ENCODE measurements around the gene VPS72. TPM values are rescaled to one million over a fixed set of nuclear protein-coding genes. Genes with fewer than 3 reads are reported as not detected.

Gene VPS72, protein sequence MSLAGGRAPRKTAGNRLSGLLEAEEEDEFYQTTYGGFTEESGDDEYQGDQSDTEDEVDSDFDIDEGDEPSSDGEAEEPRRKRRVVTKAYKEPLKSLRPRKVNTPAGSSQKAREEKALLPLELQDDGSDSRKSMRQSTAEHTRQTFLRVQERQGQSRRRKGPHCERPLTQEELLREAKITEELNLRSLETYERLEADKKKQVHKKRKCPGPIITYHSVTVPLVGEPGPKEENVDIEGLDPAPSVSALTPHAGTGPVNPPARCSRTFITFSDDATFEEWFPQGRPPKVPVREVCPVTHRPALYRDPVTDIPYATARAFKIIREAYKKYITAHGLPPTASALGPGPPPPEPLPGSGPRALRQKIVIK
- total RNA-seq, result 10 to 100 TPM; 12.7 to 17.2 TPM
- 36.8 TPM for polyA plus RNA-seq (2013, experiment 1 of 2)
- 41.3 TPM for polyA plus RNA-seq (2013, experiment 2 of 2)
- total RNA-seq, result 14.2 to 66.4 (median 37.7) reads per million in 172 experiments

DNA sequence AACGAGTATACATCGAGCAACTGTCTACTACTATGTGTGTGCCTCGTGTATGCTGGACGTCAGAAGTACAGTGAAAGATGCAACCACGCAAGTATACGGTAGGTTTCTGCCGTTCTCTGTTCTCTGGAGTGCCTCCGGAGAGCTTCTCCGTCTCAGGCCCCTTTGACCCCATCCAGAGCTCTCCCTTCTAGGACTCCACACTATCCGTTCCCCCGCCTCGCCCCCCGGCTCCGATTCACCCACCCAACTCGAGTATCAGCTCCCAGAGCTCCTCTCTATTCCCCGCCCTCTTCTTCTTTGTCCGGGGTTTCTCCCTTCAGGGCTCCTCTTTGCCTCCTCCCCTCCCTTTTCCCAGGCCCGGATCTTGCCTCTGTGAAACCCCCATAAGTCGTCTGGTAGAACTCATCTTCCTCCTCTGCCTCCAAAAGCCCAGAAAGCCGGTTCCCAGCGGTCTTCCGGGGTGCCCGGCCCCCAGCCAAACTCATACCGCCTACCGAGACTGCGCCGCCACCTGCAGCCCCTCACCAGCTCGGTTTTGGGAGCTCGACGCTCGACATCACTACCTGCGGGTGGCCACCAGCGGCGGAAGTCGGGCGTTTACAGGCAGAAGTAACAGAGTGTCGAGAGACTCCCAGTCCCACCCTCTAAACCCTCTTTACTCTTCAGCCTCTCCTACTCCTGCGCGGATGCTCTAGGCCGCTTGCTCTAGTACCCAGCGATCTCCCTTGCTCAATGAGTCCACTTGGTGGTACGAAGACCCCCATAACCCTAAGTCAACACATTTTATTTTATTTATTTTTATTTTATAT lies at the start of gene VPS72:
Gene VPS72 (minus strand): TSS at position 561 of the 809 bp plus-strand sequence. CDS start 76 bp downstream, at position 485.
- H3K36me3 ChIP-seq (ENCODE audit: insufficient read depth, low read length), result peaks cover 15% of the 10 kb centered on the region
- no peaks in the 10 kb centered on the region for H3K27me3 ChIP-seq (ENCODE audit: control insufficient read depth in 1 of 2, insufficient read depth in 2 of 2, low read length in 2 of 2)
- H3K27ac ChIP-seq (ENCODE audit: low read depth in 1 of 2, low read length in 2 of 2), result peak within 1 kb of the TSS; percentile 58 to 73
- ATAC-seq (ENCODE audit: poor library complexity) (peak; percentile 90), DNase-seq (peak; percentile 70 to 93 (median 81))
- no peaks in the 10 kb centered on the region for H3K9me3 Mint-ChIP-seq
- H3K9me3 ChIP-seq (ENCODE audit: control insufficient read depth in 1 of 2, insufficient read depth in 1 of 2, low read length in 2 of 2), result no peaks in the 10 kb centered on the region
- no peaks in the 10 kb centered on the region for H3K27me3 Mint-ChIP-seq
- TF ChIP-seq, protein P1, sequence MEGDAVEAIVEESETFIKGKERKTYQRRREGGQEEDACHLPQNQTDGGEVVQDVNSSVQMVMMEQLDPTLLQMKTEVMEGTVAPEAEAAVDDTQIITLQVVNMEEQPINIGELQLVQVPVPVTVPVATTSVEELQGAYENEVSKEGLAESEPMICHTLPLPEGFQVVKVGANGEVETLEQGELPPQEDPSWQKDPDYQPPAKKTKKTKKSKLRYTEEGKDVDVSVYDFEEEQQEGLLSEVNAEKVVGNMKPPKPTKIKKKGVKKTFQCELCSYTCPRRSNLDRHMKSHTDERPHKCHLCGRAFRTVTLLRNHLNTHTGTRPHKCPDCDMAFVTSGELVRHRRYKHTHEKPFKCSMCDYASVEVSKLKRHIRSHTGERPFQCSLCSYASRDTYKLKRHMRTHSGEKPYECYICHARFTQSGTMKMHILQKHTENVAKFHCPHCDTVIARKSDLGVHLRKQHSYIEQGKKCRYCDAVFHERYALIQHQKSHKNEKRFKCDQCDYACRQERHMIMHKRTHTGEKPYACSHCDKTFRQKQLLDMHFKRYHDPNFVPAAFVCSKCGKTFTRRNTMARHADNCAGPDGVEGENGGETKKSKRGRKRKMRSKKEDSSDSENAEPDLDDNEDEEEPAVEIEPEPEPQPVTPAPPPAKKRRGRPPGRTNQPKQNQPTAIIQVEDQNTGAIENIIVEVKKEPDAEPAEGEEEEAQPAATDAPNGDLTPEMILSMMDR (IDR thresholded peaks at IDR 0.05), result no peak
- peak within 1 kb of the TSS; percentile 90 for H3K27ac Mint-ChIP-seq
- H3K4me3 Mint-ChIP-seq, result peak within 1 kb of the TSS; percentile 97
- peaks cover 42% of the 10 kb centered on the region for H3K4me1 Mint-ChIP-seq (ENCODE audit: low read depth)
- H3K4me1 ChIP-seq (ENCODE audit: insufficient read depth, low read length), result peaks cover 24% of the 10 kb centered on the region
- intact Hi-C loops (cut with DNase I, micrococcal nuclease), result loop anchor here (1.0 to 10.0 kb wide), 3 partner anchors 8 to 155 kb away; partner anchors contain the start of genes PIP5K1A (in 1 of the 2) and RFX5 (in 1 of the 2)
- peak within 1 kb of the TSS; percentile 75 for H3K4me3 ChIP-seq (ENCODE audit: low read length)
- ChIA-PET POLR2A (interaction anchor here (0.6 to 2.2 kb wide), 30 partner anchors 9 to 909 kb away, joined by 3 to 37 read pairs (median 4); partner anchors contain the start of genes GOLPH3L, LYSMD1, MRPL9 and PI4KB), CTCF (interaction anchor here (1.0 to 1.6 kb wide), 5 partner anchors 11 to 151 kb away, joined by 3 to 6 read pairs (median 4); partner anchors contain the start of gene ZNF687)
- H3K36me3 Mint-ChIP-seq (ENCODE audit: low read depth), result peaks cover 31% of the 10 kb centered on the region

GRCh38 chr1:151238467-151238739 lies 48.4 kb upstream of the VPS72 start:
- H3K27ac Mint-ChIP-seq, result no peak overlapping the region
- ChIA-PET CTCF (no interaction called here), POLR2A (no interaction called here)
- Histone ChIP-seq H3K9me3 (ENCODE audit: control insufficient read depth in 1 of 2, insufficient read depth in 1 of 2, low read length in 2 of 2) (no peaks in the 10 kb centered on the region), H3K27me3 (ENCODE audit: control insufficient read depth in 1 of 2, insufficient read depth in 2 of 2, low read length in 2 of 2) (no peaks in the 10 kb centered on the region), H3K4me1 (ENCODE audit: insufficient read depth, low read length) (no peaks in the 10 kb centered on the region), H3K36me3 (ENCODE audit: insufficient read depth, low read length) (peaks cover 85% of the 10 kb centered on the region), H3K4me3 (ENCODE audit: low read length) (no peak overlapping the region), H3K27ac (ENCODE audit: low read depth in 1 of 2, low read length in 2 of 2) (no peak overlapping the region)
- H3K4me3 Mint-ChIP-seq, result no peak overlapping the region
- H3K4me1 Mint-ChIP-seq (ENCODE audit: low read depth), result no peaks in the 10 kb centered on the region
- ATAC-seq (ENCODE audit: poor library complexity), result no peak
- intact Hi-C loops (cut with DNase I, micrococcal nuclease), result loop anchor here in 1 of 2 experiments (5.0 kb wide), 1 partner anchor 216 kb away; no protein-coding TSS in a partner anchor
- no peaks in the 10 kb centered on the region for H3K9me3 Mint-ChIP-seq
- H3K36me3 Mint-ChIP-seq (ENCODE audit: low read depth), result peaks cover 96% of the 10 kb centered on the region
- DNase-seq, result no peak
- H3K27me3 Mint-ChIP-seq, result no peaks in the 10 kb centered on the region
- TF ChIP-seq, protein P1 (IDR thresholded peaks at IDR 0.05), result no peak

DNA sequence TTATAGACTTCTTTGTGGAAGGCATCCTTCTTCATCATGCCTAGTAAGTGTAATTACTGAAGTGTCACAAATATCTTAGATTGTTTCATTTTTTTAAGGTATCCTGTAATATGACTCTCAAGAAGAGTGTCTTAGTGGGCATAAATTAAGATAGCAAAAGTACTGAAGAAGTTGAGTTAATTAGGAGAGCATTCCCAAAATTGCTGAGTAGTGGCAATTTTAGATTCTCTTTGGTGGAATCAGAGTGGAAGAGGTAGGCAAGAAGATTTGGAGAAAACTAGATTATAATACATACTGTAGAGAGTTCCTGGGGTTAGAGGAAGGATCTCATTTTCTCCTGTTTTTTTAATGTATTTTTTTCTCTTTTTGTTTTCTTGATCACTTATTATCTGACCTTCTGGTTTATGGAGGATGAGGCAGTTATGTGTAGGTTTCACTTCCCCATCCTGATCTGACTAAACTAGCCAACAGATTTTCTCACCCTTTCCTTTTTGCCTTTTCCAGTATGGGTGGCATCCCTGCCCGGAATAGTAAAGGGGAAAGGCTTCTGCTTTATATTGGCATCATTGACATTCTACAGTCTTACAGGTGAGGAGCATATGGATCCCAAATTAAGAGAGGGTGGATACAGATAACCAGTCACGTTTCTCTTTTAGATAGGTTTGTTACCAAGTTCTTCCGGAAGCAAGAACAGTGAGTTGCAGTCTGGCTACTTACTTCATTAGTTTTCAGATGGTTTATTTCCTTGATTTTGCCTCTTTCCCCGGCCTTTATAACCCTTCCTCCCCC lies 47.9 kb upstream of the VPS72 start:
- Histone ChIP-seq H3K27me3 (ENCODE audit: control insufficient read depth in 1 of 2, insufficient read depth in 2 of 2, low read length in 2 of 2) (no peaks in the 10 kb centered on the region), H3K36me3 (ENCODE audit: insufficient read depth, low read length) (peaks cover 85% of the 10 kb centered on the region), H3K9me3 (ENCODE audit: control insufficient read depth in 1 of 2, insufficient read depth in 1 of 2, low read length in 2 of 2) (no peaks in the 10 kb centered on the region), H3K4me1 (ENCODE audit: insufficient read depth, low read length) (no peaks in the 10 kb centered on the region), H3K27ac (ENCODE audit: low read depth in 1 of 2, low read length in 2 of 2) (no peak overlapping the region), H3K4me3 (ENCODE audit: low read length) (no peak overlapping the region)
- H3K36me3 Mint-ChIP-seq (ENCODE audit: low read depth), result peaks cover 91% of the 10 kb centered on the region
- CTCF ChIA-PET, result interaction anchor here (1.2 kb wide), 1 partner anchor 14 kb away, joined by 4 read pairs; no protein-coding TSS in a partner anchor
- no peak overlapping the region for H3K4me3 Mint-ChIP-seq
- H3K4me1 Mint-ChIP-seq (ENCODE audit: low read depth), result no peaks in the 10 kb centered on the region
- POLR2A ChIA-PET, result no interaction called here
- H3K27me3 Mint-ChIP-seq, result no peaks in the 10 kb centered on the region
- H3K9me3 Mint-ChIP-seq, result no peaks in the 10 kb centered on the region
- H3K27ac Mint-ChIP-seq, result no peak overlapping the region
- DNase-seq (no peak), ATAC-seq (ENCODE audit: poor library complexity) (no peak)
- intact Hi-C loops (cut with DNase I, micrococcal nuclease), result loop anchor here in 1 of 2 experiments (5.0 kb wide), 1 partner anchor 216 kb away; no protein-coding TSS in a partner anchor
- TF ChIP-seq, protein P1 (IDR thresholded peaks at IDR 0.05), result no peak

Measured in CD4-positive, alpha-beta T cell (primary cell).